ENCODE data around the gene POLR2A. TPM values are rescaled to one million over a fixed set of nuclear protein-coding genes. Genes with fewer than 3 reads are reported as not detected.
"Not testable (repeated sequence)": the region's sequence is repeated elsewhere in the genome, so short reads cannot be mapped to it uniquely, and the experiment has no call there.

Gene POLR2A
- total RNA-seq, 1 donor from 2014 or later, result 105 TPM

- no peak for TF ChIP-seq CTCF (IDR thresholded peaks at IDR 0.05)
- no peaks in the 10 kb centered on the region for H3K27me3 ChIP-seq
- DNase-seq (no peak), ATAC-seq (no peak)
- H3K4me3 ChIP-seq, result peak overlapping the region; percentile 90
- intact Hi-C loops (cut with DNase I), result no loop called here
- peak overlapping the region; percentile 99 for H3K27ac ChIP-seq
- H3K9me3 ChIP-seq, result no peaks in the 10 kb centered on the region
- no peaks in the 10 kb centered on the region for H3K36me3 ChIP-seq
- H3K4me1 ChIP-seq, result peaks cover 32% of the 10 kb centered on the region
Observed at GRCh38 chr17:7480089-7480384, 4.1 kb upstream of the POLR2A start.

- H3K27me3 ChIP-seq; DNase-seq; intact Hi-C loops (cut with DNase I); ATAC-seq; H3K36me3 ChIP-seq; H3K9me3 ChIP-seq: not testable (repeated sequence)
- peak within 1 kb of the TSS; percentile 90 for H3K4me3 ChIP-seq
- H3K4me1 ChIP-seq, result peaks cover 32% of the 10 kb centered on the region
- H3K27ac ChIP-seq, result peak within 1 kb of the TSS; percentile 99
Observed at GRCh38 chr17:7481275-7481674, 2.9 kb upstream of the POLR2A start, which contains the start of gene SLC35G6. Gene SLC35G6 (plus strand): TSS chr17:7481446. CDS start chr17:7481517, 71 bp downstream.

- H3K4me3 ChIP-seq; ATAC-seq; intact Hi-C loops (cut with DNase I); H3K9me3 ChIP-seq; H3K27me3 ChIP-seq; H3K36me3 ChIP-seq; DNase-seq: not testable (repeated sequence)
- Histone ChIP-seq H3K27ac (peak overlapping the region; percentile 100), H3K4me1 (peaks cover 32% of the 10 kb centered on the region)
Observed at GRCh38 chr17:7481842-7482741, 2.1 kb upstream of the POLR2A start.

- DNase-seq; intact Hi-C loops (cut with DNase I): not testable (repeated sequence)
- peaks cover 32% of the 10 kb centered on the region for H3K4me1 ChIP-seq
Observed at GRCh38 chr17:7482742-7483088, 1.5 kb upstream of the POLR2A start.

GRCh38 chr17:7483255-7484066, 705 bp upstream of the POLR2A start:
- peak overlapping the region; percentile 78 for H3K4me3 ChIP-seq
- H3K27ac ChIP-seq, result peak overlapping the region; percentile 100
- no peaks in the 10 kb centered on the region for H3K9me3 ChIP-seq
- H3K27me3 ChIP-seq, result no peaks in the 10 kb centered on the region
- peak; percentile 95 for DNase-seq
- TF ChIP-seq CTCF (IDR thresholded peaks at IDR 0.05), result no peak
- H3K4me1 ChIP-seq, result peaks cover 35% of the 10 kb centered on the region
- intact Hi-C loops (cut with DNase I), result no loop called here
- H3K36me3 ChIP-seq, result peaks cover 5% of the 10 kb centered on the region
- ATAC-seq, result peak; percentile 69

More at GRCh38 chr17:7482742-7483088, 1.5 kb upstream of the POLR2A start:
- not testable (repeated sequence) for H3K36me3 ChIP-seq, H3K27me3 ChIP-seq, ATAC-seq, H3K9me3 ChIP-seq
- Histone ChIP-seq H3K4me3 (peak overlapping the region; percentile 78), H3K27ac (peak overlapping the region; percentile 100)

- peak; percentile 19 for TF ChIP-seq CTCF (IDR thresholded peaks at IDR 0.05)
- ATAC-seq, result no peak
- H3K9me3 ChIP-seq, result no peaks in the 10 kb centered on the region
- no peak for DNase-seq
- H3K27ac ChIP-seq, result peak overlapping the region; percentile 100
- peaks cover 42% of the 10 kb centered on the region for H3K4me1 ChIP-seq
- no peaks in the 10 kb centered on the region for H3K27me3 ChIP-seq
- intact Hi-C loops (cut with DNase I), result no loop called here
- peak overlapping the region; percentile 78 for H3K4me3 ChIP-seq
- H3K36me3 ChIP-seq, result peaks cover 5% of the 10 kb centered on the region
Observed at GRCh38 chr17:7484919-7485377, 782 bp downstream of the POLR2A start.

- peaks cover 6% of the 10 kb centered on the region for H3K36me3 ChIP-seq
- DNase-seq (no peak), ATAC-seq (no peak)
- H3K4me3 ChIP-seq, result peak overlapping the region; percentile 78
- H3K4me1 ChIP-seq, result peaks cover 39% of the 10 kb centered on the region
- intact Hi-C loops (cut with DNase I), result no loop called here
- no peak for TF ChIP-seq CTCF (IDR thresholded peaks at IDR 0.05)
- H3K27ac ChIP-seq, result peak overlapping the region; percentile 55
- H3K27me3 ChIP-seq, result no peaks in the 10 kb centered on the region
- no peaks in the 10 kb centered on the region for H3K9me3 ChIP-seq
Observed at GRCh38 chr17:7486181-7486580, 2.0 kb downstream of the POLR2A start.
